ENCODE measurements around the gene LKAAEAR1.

The LKAAEAR1 gene

DNA sequence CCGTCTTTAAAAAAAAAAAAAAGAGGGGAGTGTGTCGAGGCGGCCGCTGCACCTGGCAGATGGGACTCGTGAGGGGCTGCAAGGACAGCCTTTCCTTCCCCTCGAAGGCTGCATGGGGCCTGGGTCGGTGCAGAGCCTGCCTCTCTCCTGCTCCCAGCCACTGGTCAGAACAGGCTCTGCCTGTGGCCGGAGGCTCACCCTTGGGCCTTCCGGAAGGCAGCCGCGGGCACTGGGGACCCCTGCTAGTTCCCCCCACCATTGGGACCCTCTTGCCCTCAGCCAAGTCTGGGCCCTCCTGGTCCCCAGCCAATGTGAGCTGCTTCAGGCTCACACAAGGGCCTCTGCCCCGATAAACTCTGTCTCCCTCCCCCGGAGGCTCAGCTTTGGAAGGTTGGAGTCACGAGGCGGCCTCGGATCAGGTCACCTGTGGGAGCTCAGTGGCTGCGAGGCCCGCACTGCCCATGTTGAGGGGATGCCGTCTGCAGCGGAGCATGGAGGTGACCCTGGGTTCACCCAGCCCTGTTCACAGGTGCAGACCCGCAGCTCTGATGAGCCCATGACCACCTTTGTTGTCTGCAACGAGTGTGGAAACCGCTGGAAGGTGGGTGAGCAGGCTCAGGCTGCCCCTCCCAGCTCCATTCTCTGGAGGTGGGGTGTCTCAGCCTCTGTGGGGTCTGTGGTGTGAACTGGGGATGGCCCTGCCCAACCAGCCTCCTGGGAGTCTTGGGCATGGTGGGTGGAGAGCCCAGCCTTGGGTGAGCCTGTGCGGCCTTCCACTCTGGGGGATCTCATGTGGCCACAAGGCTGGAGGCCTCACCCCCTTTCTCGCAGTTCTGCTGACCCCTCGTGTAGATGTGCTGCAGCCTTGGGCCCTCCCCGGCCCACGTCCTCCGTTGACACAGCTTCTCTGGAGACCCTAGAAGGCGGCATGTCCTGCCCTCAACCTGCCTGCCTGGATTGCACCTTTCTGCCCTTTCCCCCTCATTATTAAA lies 12.6 kb downstream of the LKAAEAR1 start:
- no peak for DNase-seq (ENCODE audit: low read depth, low spot score)
- no peak overlapping the region for H3K4me3 ChIP-seq (ENCODE audit: low read length)

- no peak for DNase-seq (ENCODE audit: low read depth, low spot score)
- no peak overlapping the region for H3K4me3 ChIP-seq (ENCODE audit: low read length)
Measured at GRCh38 chr20:64070244-64070993, 13.8 kb downstream of the LKAAEAR1 start.

GRCh38 chr20:64069614-64070243 lies 14.5 kb downstream of the LKAAEAR1 start:
- no peak for DNase-seq (ENCODE audit: low read depth, low spot score)
- H3K4me3 ChIP-seq (ENCODE audit: low read length), result no peak overlapping the region

DNA sequence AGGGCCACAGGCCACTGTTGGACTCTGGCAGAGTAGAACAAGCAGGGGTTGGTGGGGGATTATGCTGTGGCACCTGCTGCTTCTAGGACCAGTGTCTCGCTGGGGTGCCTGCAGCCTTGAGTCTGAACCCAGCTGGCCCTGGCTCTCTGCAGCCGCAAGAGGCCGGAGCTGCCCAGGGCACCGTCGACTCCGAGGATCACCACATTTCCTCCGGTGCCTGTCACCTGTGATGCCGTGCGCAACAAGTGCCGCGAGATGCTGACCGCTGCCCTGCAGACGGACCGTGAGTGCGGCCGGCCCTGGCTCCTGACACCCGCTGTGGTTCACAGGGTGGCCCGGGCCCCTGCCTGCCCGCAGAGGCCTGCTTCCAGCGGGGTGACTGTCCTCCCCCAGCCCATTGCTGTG lies 15.0 kb downstream of the LKAAEAR1 start:
- no peak for DNase-seq (ENCODE audit: low read depth, low spot score)
- no peak overlapping the region for H3K4me3 ChIP-seq (ENCODE audit: low read length)

DNA sequence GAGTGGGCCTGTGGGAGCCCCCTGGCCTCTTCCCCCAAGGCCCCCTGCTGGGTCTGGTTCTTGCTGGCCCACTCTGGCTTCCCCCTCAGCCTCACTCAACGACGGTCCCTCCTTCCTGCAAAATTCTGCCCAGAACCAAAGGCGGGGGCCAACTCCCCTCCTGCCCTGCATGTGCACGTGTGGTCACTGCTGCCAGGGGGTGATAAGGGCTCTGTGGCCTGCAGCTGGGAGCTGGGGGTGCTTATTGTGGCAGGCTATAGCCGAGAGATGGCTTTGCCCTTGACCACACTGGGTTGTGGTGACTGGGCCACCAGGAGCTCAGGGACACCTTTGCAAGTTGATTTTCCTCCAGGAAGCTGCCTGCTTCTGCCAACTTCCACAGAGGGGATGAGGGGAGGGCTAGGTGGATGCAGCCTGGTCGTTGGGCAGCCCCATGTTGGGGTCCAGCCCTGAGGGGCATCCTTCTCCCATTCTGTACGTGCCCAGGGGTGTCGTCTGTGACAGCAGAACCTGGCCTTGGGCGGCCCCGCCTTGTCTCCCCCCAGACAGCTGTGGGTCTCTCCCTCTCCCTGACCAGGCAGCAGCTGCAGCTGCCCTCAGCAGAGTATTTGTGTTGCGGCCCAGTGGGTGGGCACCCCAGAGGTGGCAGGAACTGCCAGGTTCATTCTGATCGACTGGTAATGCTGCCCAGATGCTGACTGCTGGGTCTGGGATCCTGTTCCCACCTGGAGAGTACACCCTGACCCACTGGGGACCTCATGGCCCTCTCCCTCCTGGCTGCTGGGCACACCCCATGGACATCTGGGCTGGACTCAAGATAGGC lies 15.6 kb downstream of the LKAAEAR1 start:
- DNase-seq (ENCODE audit: low read depth, low spot score), result no peak
- no peak overlapping the region for H3K4me3 ChIP-seq (ENCODE audit: low read length)

DNA sequence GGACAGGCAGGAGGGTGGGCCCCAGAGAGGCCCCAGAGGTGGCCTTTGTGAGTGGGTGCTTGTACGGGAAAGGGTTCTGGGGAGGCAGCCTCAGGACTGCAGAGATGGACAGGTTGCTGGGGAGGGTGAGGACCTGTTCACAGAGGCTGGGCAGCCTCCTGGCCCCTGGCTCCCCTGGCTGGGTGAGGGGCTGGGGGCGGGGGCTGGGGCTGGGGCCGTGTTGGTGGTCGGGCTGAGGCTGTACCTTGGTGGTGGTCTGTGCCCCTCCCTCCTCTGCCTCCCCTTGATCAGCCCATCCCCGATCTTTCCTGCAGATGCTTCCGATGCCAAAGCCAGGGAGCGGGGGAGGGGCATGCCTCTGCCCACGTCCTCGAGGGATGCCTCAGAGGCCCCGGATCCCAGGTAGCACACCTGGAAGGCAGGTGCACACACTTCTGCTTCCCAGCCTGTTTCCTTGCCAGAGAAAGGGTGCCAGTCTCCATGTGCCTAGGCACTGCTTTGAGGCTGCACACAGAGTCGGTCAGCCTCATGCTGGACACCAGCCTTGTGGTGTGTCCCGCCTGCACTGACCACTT lies 16.4 kb downstream of the LKAAEAR1 start:
- no peak for DNase-seq (ENCODE audit: low read depth, low spot score)
- H3K4me3 ChIP-seq (ENCODE audit: low read length), result no peak overlapping the region

GRCh38 chr20:64067005-64067632 lies 17.1 kb downstream of the LKAAEAR1 start:
- H3K4me3 ChIP-seq (ENCODE audit: low read length), result no peak overlapping the region
- no peak for DNase-seq (ENCODE audit: low read depth, low spot score)

DNA sequence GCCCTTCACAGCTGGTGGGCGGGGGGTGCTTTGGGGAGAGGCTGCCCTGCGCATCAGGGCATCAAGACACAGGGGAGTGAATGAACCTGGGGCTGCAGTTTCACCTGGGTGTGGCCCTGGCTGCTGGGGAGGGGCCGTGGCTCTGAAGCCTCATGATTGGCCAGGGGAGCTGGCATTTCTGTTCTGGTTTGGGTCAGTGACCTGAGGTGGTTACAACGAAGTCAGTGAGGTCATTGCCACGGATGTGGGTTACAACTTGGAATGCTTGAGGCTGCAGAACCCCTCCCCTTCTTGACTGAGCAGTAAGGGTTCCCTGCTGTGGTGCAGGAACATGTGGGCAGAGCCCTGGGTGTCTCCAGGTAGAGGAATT lies 18.2 kb downstream of the LKAAEAR1 start:
- no peak overlapping the region for H3K4me3 ChIP-seq (ENCODE audit: low read length)
- DNase-seq (ENCODE audit: low read depth, low spot score), result peak; percentile 81

DNA sequence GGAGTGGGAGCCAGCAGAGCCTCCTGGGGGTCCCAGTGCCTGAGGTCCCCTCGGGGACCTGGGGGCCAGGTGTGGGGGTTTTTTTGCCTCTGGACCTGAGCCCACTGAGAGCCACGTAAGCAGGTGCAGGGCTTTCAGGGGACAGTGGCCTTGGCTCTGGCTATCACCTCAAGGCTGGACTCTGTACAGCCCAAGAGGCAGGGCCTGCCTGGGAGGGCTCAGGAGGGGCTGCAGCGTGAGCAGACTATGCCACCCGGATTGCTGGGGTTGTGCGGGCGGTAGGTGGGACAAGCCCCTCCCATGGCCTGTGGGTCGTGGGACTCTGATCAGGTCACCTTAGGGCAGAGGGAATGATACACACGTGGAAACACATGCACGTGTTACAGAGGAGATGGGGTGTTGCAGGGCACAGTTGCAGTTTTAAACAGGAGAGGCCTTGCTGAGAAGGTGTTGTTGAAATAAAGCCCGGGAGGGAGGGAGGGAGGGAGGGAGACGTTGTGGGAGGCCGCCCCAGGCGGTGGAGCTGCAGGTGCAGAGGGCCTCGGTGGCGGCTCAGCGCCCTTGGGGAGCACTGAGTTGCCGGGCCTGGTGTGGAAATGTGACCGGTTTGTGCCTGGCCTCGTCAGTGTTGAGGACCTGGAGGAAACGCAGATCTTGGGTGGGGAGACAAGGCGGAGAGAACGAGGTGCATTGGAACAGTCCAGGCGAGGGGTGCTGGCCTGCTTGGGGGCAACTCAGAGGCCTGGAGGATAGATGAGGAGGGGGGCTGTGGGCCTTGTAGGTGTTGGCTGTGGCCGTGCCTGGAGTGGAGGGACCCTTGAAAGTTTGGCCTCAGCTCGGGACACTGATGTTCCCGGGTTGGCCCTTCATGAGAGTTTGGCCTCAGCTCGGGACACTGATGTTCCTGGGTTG lies 18.9 kb downstream of the LKAAEAR1 start:
- H3K4me3 ChIP-seq (ENCODE audit: low read length), result peak overlapping the region; percentile 1; the same call in 1 of the 2 replicates
- peak; percentile 43 for DNase-seq (ENCODE audit: low read depth, low spot score)

DNA sequence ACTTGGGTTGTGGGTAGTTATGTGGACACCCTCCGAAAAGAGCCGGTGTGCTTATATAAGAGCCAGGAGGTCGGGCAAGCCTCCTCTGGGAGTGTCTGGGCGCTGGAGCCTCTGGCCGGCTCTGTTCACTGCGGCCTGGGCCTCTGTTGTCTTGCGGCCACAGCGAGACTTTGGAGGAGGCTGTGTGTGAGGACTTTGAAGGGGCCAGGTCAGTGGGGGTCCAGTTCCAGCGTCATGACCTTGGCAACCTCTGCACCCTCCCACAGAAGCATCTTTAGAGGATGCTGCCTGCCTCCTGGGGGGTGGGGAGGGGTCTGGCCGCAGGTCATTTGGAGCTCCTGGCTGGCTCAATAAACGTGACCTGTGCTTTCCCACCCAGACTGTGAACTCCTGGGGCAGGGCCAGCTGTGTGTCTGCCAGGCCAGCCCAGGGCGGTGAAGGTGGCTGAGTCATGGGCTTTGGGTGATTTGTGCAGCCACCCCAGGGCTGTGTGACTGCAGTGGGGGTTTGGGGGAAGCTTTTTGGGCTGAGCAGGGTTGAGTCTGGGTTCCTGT lies 20.0 kb downstream of the LKAAEAR1 start:
- DNase-seq (ENCODE audit: low read depth, low spot score), result no peak
- H3K4me3 ChIP-seq (ENCODE audit: low read length), result peak overlapping the region; percentile 67

GRCh38 chr20:64063389-64064144 lies 20.6 kb downstream of the LKAAEAR1 start:
- no peak for DNase-seq (ENCODE audit: low read depth, low spot score)
- H3K4me3 ChIP-seq (ENCODE audit: low read length), result peak overlapping the region; percentile 67

GRCh38 chr20:64062596-64063388 lies 21.4 kb downstream of the LKAAEAR1 start, which contains the start of gene TCEA2:
Gene TCEA2 (plus strand): TSS chr20:64063198. CDS start chr20:64063313, 115 bp downstream.
- peak within 1 kb of the TSS; percentile 67 for H3K4me3 ChIP-seq (ENCODE audit: low read length)
- peak; percentile 89 for DNase-seq (ENCODE audit: low read depth, low spot score)

- H3K4me3 ChIP-seq (ENCODE audit: low read length), result peak overlapping the region; percentile 67
Measured at GRCh38 chr20:64062276-64062595, 22.0 kb downstream of the LKAAEAR1 start.

GRCh38 chr20:64058536-64058935 lies 25.7 kb downstream of the LKAAEAR1 start:
- no peak overlapping the region for H3K4me3 ChIP-seq (ENCODE audit: low read length)
- DNase-seq (ENCODE audit: low read depth, low spot score), result no peak

More at GRCh38 chr20:64062276-64062595, 22.0 kb downstream of the LKAAEAR1 start:
- no peak for DNase-seq (ENCODE audit: low read depth, low spot score)

All from Jurkat, Clone E6-1 (cell line).